K562 (cell line): ENCODE results near the gene SPRYD7. TPM values are rescaled to one million over a fixed set of nuclear protein-coding genes. Genes with fewer than 3 reads are reported as not detected.
"Not testable (repeated sequence)": the region's sequence is repeated elsewhere in the genome, so short reads cannot be mapped to it uniquely, and the experiment has no call there.

Source experiments
- ATAC-seq: fragments of 200-7000 bp; cut with Tn5 transposase; 3 replicates; pipeline ENCODE4 v1.9.1; 2020; ENCODE audit warnings: moderate library complexity
- BruUV-seq: library from RNA; stranded (reverse); fragments of 400-500 nt; replicated peaks from 2 replicates; lab custom pipeline; 2021; lab: Mats Ljungman, UMichigan
- CTCF ChIA-PET: fragments of 300-600 bp; formaldehyde crosslinking; extraction: SDS; loops from one replicate; lab custom pipeline; 2021; ENCODE audit warnings: low intra/inter-chr PET ratio; lab: Yijun Ruan, JAX
- POLR2A ChIA-PET: fragments of 300-600, 350-650 bp; sonication (Branson Sonifier 250); formaldehyde crosslinking; extraction: SDS; loops from one replicate; lab custom pipeline; 2021; ENCODE audit warnings: antibody characterized with exemption, inconsistent platforms; lab: Yijun Ruan, JAX
- DNase-seq, 4 experiments: peaks; one replicate each; pipeline versions ENCODE4 v3.0.0 to v3.0.0-alpha.2; 2011 to 2018; ENCODE audit warnings: low spot score in 3 of 4, mixed read lengths in 3 of 4; ENCODE audit errors: extremely low read depth in 1 of 4
- FAIRE-seq: peaks from 2 replicates; lab custom pipeline; 2011; peaks lifted over from hg19 to GRCh38; lab: Jason Lieb, UNC
- H2AFZ ChIP-seq: 2 replicates; pipeline ENCODE4 v1.6.0; 2011; ENCODE audit warnings: low read depth, low read length, control low read depth, inconsistent platforms
- H3K27ac ChIP-seq: fragments of 200-600 bp; 3 replicates; pipeline ENCODE4 v1.8.0; 2011; ENCODE audit warnings: low read depth, mild to moderate bottlenecking, control low read depth, inconsistent platforms, low read length, moderate library complexity, mixed read lengths; ENCODE audit errors: extremely low read depth
- H3K27me3 ChIP-seq, 2 experiments: fragments of 300-600 bp in 1 of 2; 2 replicates in 1 of 2; 3 replicates in 1 of 2; pipeline versions ENCODE4 v1.6.0 to v1.8.0; 2011; ENCODE audit warnings: inconsistent platforms in 2 of 2, low read length in 2 of 2, mild to moderate bottlenecking in 1 of 2, mixed read lengths in 1 of 2, moderate library complexity in 1 of 2; ENCODE audit not compliant: control insufficient read depth in 2 of 2, insufficient read depth in 2 of 2
- H3K36me3 ChIP-seq: fragments of 300-600 bp; 3 replicates; pipeline ENCODE4 v1.8.0; 2011; ENCODE audit warnings: mild to moderate bottlenecking, low read length, inconsistent platforms; ENCODE audit not compliant: control insufficient read depth, insufficient read depth
- H3K4me1 ChIP-seq, 2 experiments: fragments of 200-600 bp in 1 of 2; replicated peaks in 1 of 2; 2 replicates in 1 of 2; 3 replicates in 1 of 2; pipeline versions ENCODE4 v1.5.1 to v1.8.0; 2011; ENCODE audit warnings: inconsistent platforms in 2 of 2, low read length in 2 of 2, mild to moderate bottlenecking in 1 of 2, mixed read lengths in 1 of 2, moderate library complexity in 1 of 2; ENCODE audit not compliant: control insufficient read depth in 2 of 2, insufficient read depth in 2 of 2
- H3K4me2 ChIP-seq: 2 replicates; pipeline ENCODE4 v1.6.1; 2011; ENCODE audit warnings: low read length, control low read depth, inconsistent platforms, mixed read lengths; ENCODE audit not compliant: insufficient read depth
- H3K4me3 ChIP-seq: fragments of 200-600 bp; sonication (generic), shearing (Covaris generic); 2 replicates; pipeline ENCODE4 v1.5.1; 2016; ENCODE audit warnings: control low read depth, inconsistent platforms
- H3K79me2 ChIP-seq: fragments of 200-600 bp; 3 replicates; pipeline ENCODE4 v1.8.0; 2011; ENCODE audit warnings: low read length, inconsistent platforms; ENCODE audit not compliant: control insufficient read depth, insufficient read depth
- H3K9ac ChIP-seq, 2 experiments: 2 replicates each; pipeline versions ENCODE4 v1.6.0 to v1.6.1; 2011; ENCODE audit warnings: low read depth in 2 of 2, low read length in 2 of 2, control low read depth in 1 of 2, inconsistent platforms in 1 of 2, mild to moderate bottlenecking in 1 of 2, mixed read lengths in 1 of 2; ENCODE audit not compliant: insufficient read depth in 1 of 2
- H3K9me1 ChIP-seq: one replicate; pipeline ENCODE4 v1.6.0; 2011; ENCODE audit warnings: inconsistent platforms, mild to moderate bottlenecking, low read length, moderate library complexity; ENCODE audit not compliant: control insufficient read depth, insufficient read depth
- H3K9me3 ChIP-seq: replicated peaks from 2 replicates; pipeline ENCODE4 v1.5.1; 2011; ENCODE audit warnings: low read depth, low read length, inconsistent platforms; ENCODE audit not compliant: control insufficient read depth, insufficient read depth
- H4K20me1 ChIP-seq: replicated peaks from 2 replicates; pipeline ENCODE4 v1.6.1; 2011; ENCODE audit warnings: low read length, inconsistent platforms, mixed read lengths; ENCODE audit not compliant: control insufficient read depth, insufficient read depth
- BCOR ChIP-seq: fragments of 450-650 bp; IDR thresholded peaks from 2 replicates; pipeline ENCODE4 v1.6.1; 2016
- SAFB2 ChIP-seq: fragments of 200-400 bp; formaldehyde crosslinking; IDR thresholded peaks from 2 replicates; pipeline ENCODE4 v1.6.1; 2018; ENCODE audit warnings: borderline replicate concordance, low read length, low read depth, moderate library complexity; ENCODE audit not compliant: severe bottlenecking
- TEAD1 ChIP-seq, 2 experiments: fragments of 450-650 bp in 1 of 2; sonication (generic) in 1 of 2; formaldehyde crosslinking; IDR thresholded peaks; 2 replicates each; pipeline versions ENCODE4 v1.4.0 to v1.8.0; 2020 to 2022; ENCODE audit warnings: mild to moderate bottlenecking in 2 of 2, missing genetic modification reagents in 1 of 2
- ZBTB9 ChIP-seq: fragments of 450-650 bp; formaldehyde crosslinking; IDR thresholded peaks from 2 replicates; pipeline ENCODE4 v1.4.0; 2020; ENCODE audit warnings: mild to moderate bottlenecking, moderate library complexity
- WGBS: fragments of 100-300 bp; shearing (Covaris generic); methylation state at CpG from one replicate; pipeline ENCODE4 v1.1.6; 2016; ENCODE audit warnings: low coverage, mixed read lengths; ENCODE audit not compliant: insufficient coverage; ENCODE audit errors: missing lambda C conversion rate; 5-methylcytosine and 5-hydroxymethylcytosine counted together
- in situ Hi-C: fragments of 300-500 bp; cut with MboI; formaldehyde crosslinking; loops from 4 replicates; pipeline ENCODE4 v1.15.0; 2018; ENCODE audit warnings: inconsistent platforms, mixed read lengths
- intact Hi-C: fragments of 100-400 bp; cut with micrococcal nuclease; formaldehyde crosslinking; loops from 2 replicates; pipeline ENCODE4 v1.14.2; 2022
- polyA plus RNA-seq, 8 experiments: library from polyadenylated mRNA; depleted of rRNA in 4 of 8; stranded (reverse) in 5 of 8; unstranded in 3 of 8; fragments of >200 nt; fragmentation: Nextera tagmentation in 2 of 8; fragmentation: Illumina TruSeq in 1 of 8; extraction: Ambion mirVana in 2 of 8; extraction: Trizol in 1 of 8; gene quantifications; 2 replicates each; pipeline versions ENCODE4 v1.2.1 to v1.2.3, GENCODE V29; 2011 to 2014; ENCODE audit warnings: inconsistent platforms in 1 of 8, missing spikeins in 1 of 8
- total RNA-seq, 7 experiments: library from RNA; depleted of rRNA in 6 of 7; stranded (reverse); fragments of >200 nt in 6 of 7; fragmentation: Illumina TruSeq in 2 of 7; extraction: Trizol in 2 of 7; gene quantifications; 2 replicates each; pipeline versions ENCODE4 v1.2.1 to v1.2.3, GENCODE V29; 2011 to 2021; ENCODE audit warnings: low replicate concordance in 1 of 7

The SPRYD7 gene
- total and polyA plus RNA-seq, 9 of the 15 experiments (the other 6 are each of a cell fraction or from before 2014, with no cell fraction given): 4.3 to 11.0 (median 7.9) TPM

- TF ChIP-seq ZBTB9 (CRISPR knock-in tag) (no peak), TEAD1 (CRISPR knock-in tag; IDR thresholded peaks at IDR 0.05) (no peak), BCOR (peak; percentile 63; the same call in 1 of the 2 replicates), SAFB2 (no peak)
Observed at GRCh38 chr13:49922301-49922700, 13.8 kb downstream of the SPRYD7 start (continued).

- H3K9ac ChIP-seq, H4K20me1 ChIP-seq, H3K4me2 ChIP-seq, POLR2A ChIA-PET, DNase-seq, H3K27me3 ChIP-seq, intact Hi-C loops, H2AFZ ChIP-seq, BruUV-seq, in situ Hi-C loops, H3K4me3 ChIP-seq, H3K9me1 ChIP-seq, H3K4me1 ChIP-seq, CTCF ChIA-PET, ATAC-seq, H3K9me3 ChIP-seq, H3K27ac ChIP-seq, FAIRE-seq, H3K79me2 ChIP-seq: not testable (repeated sequence)
- 93% methylated on average over 4 of the region's 4 CpGs for WGBS
- peaks cover 27% of the 10 kb centered on the region; the same call in 2 of the 3 replicates for H3K36me3 ChIP-seq
Observed at GRCh38 chr13:49920969-49921368, 15.2 kb downstream of the SPRYD7 start.

GRCh38 chr13:49918106-49918505, 18.0 kb downstream of the SPRYD7 start:
- H2AFZ ChIP-seq, H3K79me2 ChIP-seq, H3K4me1 ChIP-seq, H3K9me1 ChIP-seq, H3K9me3 ChIP-seq, H3K4me3 ChIP-seq, in situ Hi-C loops, FAIRE-seq, H4K20me1 ChIP-seq, H3K9ac ChIP-seq, BruUV-seq, H3K4me2 ChIP-seq, H3K27me3 ChIP-seq, H3K27ac ChIP-seq, intact Hi-C loops, ATAC-seq, CTCF ChIA-PET, DNase-seq, POLR2A ChIA-PET: not testable (repeated sequence)
- WGBS: 98% methylated on average over 6 of the region's 8 CpGs
- H3K36me3 ChIP-seq: peaks cover 31% of the 10 kb centered on the region; the same call in 2 of the 3 replicates
